ENCODE data around the gene NBL1.

GRCh38 chr1:19685994-19686393 is 41.9 kb downstream of the NBL1 start:
- TF ChIP-seq CTCF (IDR thresholded peaks at IDR 0.05; ENCODE audit: insufficient read depth, low read length, poor library complexity, severe bottlenecking), result no peak
- no peak for TF ChIP-seq EZH2phosphoT487 (conservative IDR thresholded peaks at IDR 0.05; ENCODE audit: low read length)
